ENCODE measurements around the gene OSTF1. TPM values are rescaled to one million over a fixed set of nuclear protein-coding genes. Genes with fewer than 3 reads are reported as not detected.

OSTF1 gene
- total RNA-seq, 1 donor from 2014 or later = 71.1 TPM

DNA sequence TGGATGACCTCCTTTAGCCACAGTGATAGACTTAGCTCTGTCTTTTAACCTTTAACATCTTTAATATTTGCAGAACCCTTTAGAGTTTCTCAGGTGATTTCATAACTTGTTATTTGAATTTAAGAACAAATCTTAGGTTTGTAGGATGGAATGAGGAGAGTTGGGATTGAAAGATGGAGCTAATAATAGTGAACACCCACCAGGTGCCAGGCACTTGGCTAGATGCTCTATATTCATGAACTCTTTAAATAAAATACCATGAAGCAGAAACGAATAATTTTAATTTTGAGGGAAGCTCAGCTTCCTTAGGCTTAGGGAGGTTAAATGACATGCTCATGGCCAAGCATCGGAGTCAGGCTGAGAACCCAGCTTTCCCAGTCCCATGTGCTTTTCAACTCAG lies 40.8 kb upstream of the OSTF1 start:
- DNase-seq (ENCODE audit: low read depth) (no peak), FAIRE-seq (no peak)
- TF ChIP-seq, protein P1, sequence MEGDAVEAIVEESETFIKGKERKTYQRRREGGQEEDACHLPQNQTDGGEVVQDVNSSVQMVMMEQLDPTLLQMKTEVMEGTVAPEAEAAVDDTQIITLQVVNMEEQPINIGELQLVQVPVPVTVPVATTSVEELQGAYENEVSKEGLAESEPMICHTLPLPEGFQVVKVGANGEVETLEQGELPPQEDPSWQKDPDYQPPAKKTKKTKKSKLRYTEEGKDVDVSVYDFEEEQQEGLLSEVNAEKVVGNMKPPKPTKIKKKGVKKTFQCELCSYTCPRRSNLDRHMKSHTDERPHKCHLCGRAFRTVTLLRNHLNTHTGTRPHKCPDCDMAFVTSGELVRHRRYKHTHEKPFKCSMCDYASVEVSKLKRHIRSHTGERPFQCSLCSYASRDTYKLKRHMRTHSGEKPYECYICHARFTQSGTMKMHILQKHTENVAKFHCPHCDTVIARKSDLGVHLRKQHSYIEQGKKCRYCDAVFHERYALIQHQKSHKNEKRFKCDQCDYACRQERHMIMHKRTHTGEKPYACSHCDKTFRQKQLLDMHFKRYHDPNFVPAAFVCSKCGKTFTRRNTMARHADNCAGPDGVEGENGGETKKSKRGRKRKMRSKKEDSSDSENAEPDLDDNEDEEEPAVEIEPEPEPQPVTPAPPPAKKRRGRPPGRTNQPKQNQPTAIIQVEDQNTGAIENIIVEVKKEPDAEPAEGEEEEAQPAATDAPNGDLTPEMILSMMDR (IDR thresholded peaks at IDR 0.05; ENCODE audit: insufficient read depth, low read length, severe bottlenecking) = no peak
- no peak overlapping the region for H3K4me3 ChIP-seq (ENCODE audit: low read depth, low read length)
- H3K36me3 ChIP-seq (ENCODE audit: control insufficient read depth, insufficient read depth, low read length) = no peaks in the 10 kb centered on the region
- no peaks in the 10 kb centered on the region for H3K27me3 ChIP-seq (ENCODE audit: control insufficient read depth, insufficient read depth, low read length)

DNA sequence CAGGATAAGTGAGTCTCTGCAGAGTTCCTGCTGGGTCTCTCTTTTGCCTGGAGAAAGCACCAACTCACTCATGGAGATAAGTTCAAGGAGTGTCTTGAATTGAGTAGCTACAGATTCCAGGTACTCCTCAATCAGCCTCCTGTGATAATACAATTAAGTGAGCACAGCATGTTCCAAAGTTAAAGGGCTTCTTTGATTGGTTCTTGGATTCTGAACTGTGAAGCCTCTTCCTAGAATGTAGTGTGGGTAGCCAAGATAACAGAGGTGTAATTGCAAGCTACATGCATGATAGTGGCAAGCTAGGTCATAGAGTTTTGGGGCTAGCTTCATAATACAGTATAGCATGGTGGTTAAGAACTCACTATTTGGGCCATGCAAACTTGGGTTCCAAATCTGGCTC lies 37.0 kb upstream of the OSTF1 start:
- no peak for FAIRE-seq

DNA sequence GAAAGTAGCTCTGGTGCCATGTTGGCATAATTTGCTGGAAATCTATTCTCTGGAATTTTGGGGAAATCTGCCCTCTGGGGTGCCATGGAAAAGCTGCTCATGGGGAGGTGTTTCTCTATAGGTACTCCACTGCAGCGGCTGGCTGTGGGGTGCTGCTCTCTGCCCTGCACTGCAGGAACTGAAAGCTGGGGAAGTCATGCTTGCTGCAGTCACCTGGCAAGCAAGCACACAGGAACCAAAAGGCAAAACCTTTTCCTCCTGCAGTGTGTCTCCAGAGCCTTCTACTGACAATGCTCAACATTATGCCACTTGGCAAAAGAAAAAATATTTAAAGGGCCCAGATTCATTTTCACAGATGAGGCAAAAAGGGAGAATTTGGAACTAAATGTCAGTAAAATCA lies 34.4 kb upstream of the OSTF1 start:
- no peak for FAIRE-seq
- TF ChIP-seq, protein P1 (IDR thresholded peaks at IDR 0.05; ENCODE audit: insufficient read depth, low read length, severe bottlenecking) = no peak

More for the DNA sequence above, 37.0 kb upstream of the OSTF1 start:
- TF ChIP-seq, protein P1 (IDR thresholded peaks at IDR 0.05; ENCODE audit: insufficient read depth, low read length, severe bottlenecking) = no peak
- DNase-seq (ENCODE audit: low read depth) = no peak
- Histone ChIP-seq H3K27me3 (ENCODE audit: control insufficient read depth, insufficient read depth, low read length) (no peaks in the 10 kb centered on the region), H3K4me3 (ENCODE audit: low read depth, low read length) (no peak overlapping the region), H3K36me3 (ENCODE audit: control insufficient read depth, insufficient read depth, low read length) (no peaks in the 10 kb centered on the region)

DNA sequence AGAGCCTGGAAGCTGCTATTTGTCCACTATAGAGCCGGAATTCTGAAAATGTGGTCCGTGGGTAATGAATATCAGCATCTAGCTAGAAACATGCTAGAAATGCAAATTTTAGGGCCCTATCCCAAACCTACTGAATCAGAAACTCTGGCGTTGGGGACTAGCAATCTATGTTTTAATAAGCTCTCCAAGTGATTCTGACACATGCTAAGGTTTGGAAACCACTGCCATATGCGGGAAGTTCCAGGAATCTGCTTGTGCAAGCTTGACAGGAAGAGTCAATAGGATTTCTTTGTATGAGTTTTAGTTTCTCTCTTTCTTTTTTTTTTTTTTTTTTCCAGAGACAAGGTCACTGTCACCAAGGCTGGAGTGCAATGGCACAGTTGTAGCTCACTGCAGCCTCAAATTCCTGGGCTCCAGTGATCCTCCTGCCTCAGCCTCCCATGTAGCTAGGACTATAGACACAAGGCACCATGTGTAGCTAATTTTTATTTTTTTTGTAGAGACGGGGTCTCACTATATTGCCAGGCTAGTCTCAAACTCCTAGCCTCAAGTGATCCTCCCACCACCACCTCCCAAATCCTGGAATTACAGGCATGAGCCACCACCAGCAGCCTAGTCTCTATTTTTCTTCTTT lies 33.8 kb upstream of the OSTF1 start:
- H3K36me3 ChIP-seq (ENCODE audit: control insufficient read depth, insufficient read depth, low read length) = no peaks in the 10 kb centered on the region
- H3K27me3 ChIP-seq (ENCODE audit: control insufficient read depth, insufficient read depth, low read length) = no peaks in the 10 kb centered on the region
- no peak for FAIRE-seq
- no peak overlapping the region for H3K4me3 ChIP-seq (ENCODE audit: low read depth, low read length)
- DNase-seq (ENCODE audit: low read depth) = no peak
- TF ChIP-seq, protein P1 (IDR thresholded peaks at IDR 0.05; ENCODE audit: insufficient read depth, low read length, severe bottlenecking) = no peak

More for the DNA sequence above, 34.4 kb upstream of the OSTF1 start:
- no peak for DNase-seq (ENCODE audit: low read depth)
- H3K27me3 ChIP-seq (ENCODE audit: control insufficient read depth, insufficient read depth, low read length) = no peaks in the 10 kb centered on the region
- H3K36me3 ChIP-seq (ENCODE audit: control insufficient read depth, insufficient read depth, low read length) = no peaks in the 10 kb centered on the region
- no peak overlapping the region for H3K4me3 ChIP-seq (ENCODE audit: low read depth, low read length)

DNA sequence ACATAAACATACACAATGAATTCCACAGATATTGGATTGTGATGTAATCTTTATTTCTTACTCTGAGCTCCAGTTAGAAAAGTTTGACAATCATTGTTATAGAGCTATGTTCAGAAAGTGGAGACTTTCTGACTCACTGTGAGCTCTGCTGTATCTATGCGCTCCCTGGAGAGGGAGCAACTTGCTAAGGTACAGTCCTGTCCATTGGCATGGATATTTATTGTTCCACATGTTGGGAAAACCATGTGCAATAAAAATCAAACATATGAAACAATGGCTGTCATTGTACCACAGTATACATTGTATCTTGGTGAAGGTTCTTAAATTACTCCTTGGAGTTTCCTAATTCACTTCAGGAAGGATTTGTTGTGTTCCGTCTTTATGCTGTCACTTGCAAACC lies 27.1 kb upstream of the OSTF1 start:
- TF ChIP-seq, protein P1 (IDR thresholded peaks at IDR 0.05; ENCODE audit: insufficient read depth, low read length, severe bottlenecking) = no peak
- Histone ChIP-seq H3K36me3 (ENCODE audit: control insufficient read depth, insufficient read depth, low read length) (peaks cover 1% of the 10 kb centered on the region), H3K4me3 (ENCODE audit: low read depth, low read length) (no peak overlapping the region), H3K27me3 (ENCODE audit: control insufficient read depth, insufficient read depth, low read length) (no peaks in the 10 kb centered on the region)
- no peak for FAIRE-seq
- DNase-seq (ENCODE audit: low read depth) = no peak

Measured in bronchial epithelial cell (primary cell).